Activated CD8-positive, alpha-beta memory T cell treated with anti-CD3 and anti-CD28 coated beads for 36 hours (primary cell): Measurements from ENCODE around the gene PCAT6. TPM values are rescaled to one million over a fixed set of nuclear protein-coding genes. Genes with fewer than 3 reads are reported as not detected.

Experiments
- CTCF ChIA-PET: fragments of 350-600 bp; sonication (Branson Sonifier 250); formaldehyde crosslinking; loops from one replicate; lab custom pipeline; 2021; ENCODE audit warnings: antibody characterized with exemption; lab: Charles Lee
- POLR2A ChIA-PET: fragments of 350-600 bp; sonication (Branson Sonifier 250); formaldehyde crosslinking; loops from one replicate; lab custom pipeline; 2021; ENCODE audit warnings: antibody characterized with exemption; lab: Charles Lee
- total RNA-seq, 2 experiments: library from RNA; stranded (reverse); gene quantifications; one replicate each; pipeline ENCODE4 v1.2.3, GENCODE V29; 2021

The PCAT6 gene
- total RNA-seq, 2 experiments from 2014 or later: 0.59 to 0.73 TPM

DNA sequence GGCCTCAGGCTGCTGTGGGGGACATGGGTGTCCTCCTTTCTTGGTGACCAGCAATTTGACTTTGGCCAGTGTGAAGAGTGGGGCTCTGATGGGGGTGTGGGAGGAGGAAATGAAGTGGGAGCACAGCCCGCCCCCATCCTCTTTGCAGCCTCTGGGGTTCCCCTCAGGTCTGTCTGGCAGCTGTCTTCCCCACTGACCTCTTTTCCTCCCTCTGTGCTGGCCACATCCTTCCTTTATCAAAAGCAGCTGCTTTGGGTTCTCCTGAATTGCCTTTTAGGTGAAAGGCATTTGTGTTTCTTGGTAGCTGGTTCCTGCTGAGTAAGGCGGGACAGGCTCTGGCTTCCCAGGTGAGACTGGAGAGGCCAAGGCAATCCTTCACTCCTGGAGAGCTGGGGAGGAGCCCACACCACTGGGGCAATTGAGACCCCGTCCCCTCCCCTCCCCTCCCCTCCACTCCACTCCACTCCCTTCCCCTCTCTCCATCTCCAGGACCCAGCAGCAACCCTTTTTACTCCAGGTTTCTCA, 24.9 kb downstream of the PCAT6 start:
- ChIA-PET CTCF (interaction anchor here (0.7 kb wide), 1 partner anchor 28 kb away, joined by 3 read pairs; the partner anchor contains the start of gene KDM5B), POLR2A (interaction anchor here (0.6 kb wide), 1 partner anchor 173 kb away, joined by 4 read pairs; no protein-coding TSS in a partner anchor)

DNA sequence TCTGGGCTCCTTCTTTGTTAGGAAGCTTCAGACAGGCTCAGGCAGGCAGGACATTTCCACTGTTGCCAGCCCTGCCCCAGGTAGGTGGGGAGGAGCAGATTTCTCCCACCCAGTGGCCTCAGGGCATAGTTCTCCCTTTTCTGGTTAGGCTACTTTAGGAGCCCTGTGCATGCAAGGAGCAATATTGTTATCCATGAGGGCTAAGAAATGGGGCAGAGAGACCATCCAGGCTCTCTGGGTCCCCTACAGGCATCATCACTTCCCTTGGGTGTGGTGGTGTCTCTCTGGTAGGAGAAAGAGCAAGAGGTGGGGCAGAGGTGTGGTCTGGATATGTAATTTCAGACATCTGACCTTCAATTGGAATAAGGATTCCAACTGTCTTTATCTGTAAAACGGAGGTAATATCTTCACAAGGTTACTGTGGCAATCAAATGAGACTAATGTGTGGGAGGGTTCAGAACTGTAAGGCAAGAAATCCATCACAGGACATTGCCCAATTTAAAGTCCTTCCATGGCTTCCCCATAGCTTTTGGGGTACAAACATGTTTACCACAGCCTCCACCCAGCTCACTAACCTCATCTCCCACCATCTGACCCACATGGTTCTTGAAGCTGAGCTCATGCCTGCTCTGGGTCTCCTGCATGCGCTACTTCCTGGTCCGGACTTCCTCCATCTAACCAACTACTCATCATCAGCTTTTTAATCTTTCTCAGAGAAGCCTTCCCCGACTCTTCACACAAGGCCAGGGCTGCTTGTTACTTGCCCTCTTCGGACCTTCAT, 26.1 kb downstream of the PCAT6 start:
- POLR2A ChIA-PET: interaction anchor here (0.6 kb wide), 1 partner anchor 15 kb away, joined by 4 read pairs; no protein-coding TSS in a partner anchor

DNA sequence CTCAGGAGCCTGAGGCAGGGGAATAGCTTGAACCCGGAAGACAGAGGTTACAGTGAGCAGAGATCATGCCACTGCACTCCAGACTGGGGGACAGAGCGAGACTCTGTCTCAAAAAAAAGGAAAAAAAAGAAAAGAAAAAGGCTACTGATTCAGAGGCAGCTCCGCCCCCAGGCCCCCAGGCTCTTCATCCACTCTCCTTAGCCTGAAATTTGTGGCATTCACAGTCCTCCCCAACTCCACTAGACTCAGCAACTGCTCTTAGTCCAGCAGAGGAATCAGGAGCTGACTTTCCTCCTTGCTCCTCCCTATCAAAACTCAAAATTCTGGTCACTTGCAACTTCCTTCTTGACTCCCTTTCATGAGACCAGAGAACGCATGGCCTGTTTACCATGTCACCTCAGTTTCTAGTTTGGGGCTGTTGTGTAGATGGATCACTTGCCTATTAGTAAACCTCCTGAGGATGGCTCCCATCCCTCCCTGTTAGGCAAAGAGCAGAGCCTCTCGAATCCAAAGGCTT, 27.1 kb downstream of the PCAT6 start:
- POLR2A ChIA-PET: no interaction called here
- CTCF ChIA-PET: no interaction called here

More for the DNA sequence above, 26.1 kb downstream of the PCAT6 start:
- CTCF ChIA-PET: interaction anchor here (0.7 kb wide), 1 partner anchor 29 kb away, joined by 3 read pairs; the partner anchor contains the start of gene KDM5B

DNA sequence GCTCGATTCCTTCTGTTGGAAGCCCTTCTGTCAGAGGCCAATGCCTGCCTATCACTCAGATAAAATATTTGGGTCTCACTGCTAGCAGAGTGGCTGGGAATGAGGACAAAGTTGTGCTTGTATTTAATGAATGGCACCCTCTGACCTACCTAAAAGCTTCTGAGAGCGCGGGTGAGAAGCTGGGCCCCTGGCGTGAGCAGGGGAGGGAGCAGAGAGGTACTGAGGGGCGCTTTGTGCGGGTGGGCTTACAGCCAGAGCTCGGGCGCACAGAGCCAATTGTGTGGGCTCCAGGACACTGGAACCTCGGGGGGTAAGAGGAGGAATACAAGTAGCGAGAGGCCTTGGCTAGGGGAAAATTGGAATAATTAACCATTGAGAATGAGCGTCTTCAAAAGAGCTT, 32.3 kb downstream of the PCAT6 start:
- POLR2A ChIA-PET: no interaction called here
- CTCF ChIA-PET: interaction anchor here (1.0 kb wide), 1 partner anchor 11 kb away, joined by 4 read pairs; no protein-coding TSS in a partner anchor

DNA sequence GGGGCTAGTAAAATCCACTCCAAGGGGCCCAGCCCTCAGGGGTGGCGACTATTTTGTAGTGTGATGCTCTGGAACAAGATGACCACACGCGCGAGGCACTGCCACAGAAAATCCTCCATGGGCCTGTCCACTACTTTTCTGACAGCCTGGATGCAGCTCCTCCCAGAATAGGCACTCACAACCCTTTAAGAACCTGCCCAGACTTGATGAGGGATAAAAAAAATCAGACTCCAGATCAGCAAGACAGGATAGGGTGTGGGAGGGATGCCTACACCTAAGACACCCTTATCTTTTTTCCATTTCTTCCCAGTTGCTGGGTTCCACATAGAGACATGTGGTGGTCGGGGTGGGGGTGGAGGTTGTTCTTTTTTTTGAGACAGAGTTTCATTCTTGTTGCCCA, 33.5 kb downstream of the PCAT6 start:
- ChIA-PET POLR2A (no interaction called here), CTCF (no interaction called here)

DNA sequence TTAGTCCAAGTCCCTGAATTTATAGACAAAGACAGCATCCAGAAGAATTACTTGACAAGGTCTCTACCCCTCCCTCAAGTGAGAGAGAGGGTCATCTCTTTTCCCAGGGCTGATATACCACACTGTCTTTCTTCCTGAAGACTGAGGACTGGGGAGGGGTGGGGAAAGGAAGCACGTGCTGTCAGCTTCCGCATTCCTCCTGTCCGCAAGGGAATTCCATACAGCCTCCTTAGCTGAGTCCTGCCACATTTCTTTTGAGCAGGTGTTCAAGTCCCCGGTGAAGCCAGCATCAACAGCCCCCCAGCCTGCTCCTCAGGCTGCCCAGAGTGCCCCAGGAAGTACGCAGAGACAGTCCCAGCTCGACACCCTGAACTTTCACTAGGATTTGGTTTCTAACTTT, 34.2 kb downstream of the PCAT6 start:
- CTCF ChIA-PET: no interaction called here

DNA sequence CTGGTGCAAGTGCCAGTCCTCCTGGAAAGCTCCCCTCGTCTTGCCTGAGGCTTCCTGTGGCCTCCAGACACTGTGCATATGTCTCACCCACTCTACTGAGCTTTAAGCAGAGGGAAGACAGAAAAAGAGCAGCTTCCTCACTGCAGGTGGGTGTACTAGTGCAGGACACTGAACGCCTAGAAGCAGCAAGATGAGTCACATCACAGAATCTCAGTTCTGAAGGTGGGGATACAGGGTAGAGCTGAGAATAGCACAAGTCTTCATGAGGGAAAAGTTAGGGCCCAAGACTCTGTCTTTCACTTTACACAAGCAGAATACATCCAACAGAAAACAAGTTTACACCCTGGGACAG, 37.4 kb downstream of the PCAT6 start:
- CTCF ChIA-PET: no interaction called here
- POLR2A ChIA-PET: no interaction called here

More for the DNA sequence above, 34.2 kb downstream of the PCAT6 start:
- POLR2A ChIA-PET: no interaction called here

DNA sequence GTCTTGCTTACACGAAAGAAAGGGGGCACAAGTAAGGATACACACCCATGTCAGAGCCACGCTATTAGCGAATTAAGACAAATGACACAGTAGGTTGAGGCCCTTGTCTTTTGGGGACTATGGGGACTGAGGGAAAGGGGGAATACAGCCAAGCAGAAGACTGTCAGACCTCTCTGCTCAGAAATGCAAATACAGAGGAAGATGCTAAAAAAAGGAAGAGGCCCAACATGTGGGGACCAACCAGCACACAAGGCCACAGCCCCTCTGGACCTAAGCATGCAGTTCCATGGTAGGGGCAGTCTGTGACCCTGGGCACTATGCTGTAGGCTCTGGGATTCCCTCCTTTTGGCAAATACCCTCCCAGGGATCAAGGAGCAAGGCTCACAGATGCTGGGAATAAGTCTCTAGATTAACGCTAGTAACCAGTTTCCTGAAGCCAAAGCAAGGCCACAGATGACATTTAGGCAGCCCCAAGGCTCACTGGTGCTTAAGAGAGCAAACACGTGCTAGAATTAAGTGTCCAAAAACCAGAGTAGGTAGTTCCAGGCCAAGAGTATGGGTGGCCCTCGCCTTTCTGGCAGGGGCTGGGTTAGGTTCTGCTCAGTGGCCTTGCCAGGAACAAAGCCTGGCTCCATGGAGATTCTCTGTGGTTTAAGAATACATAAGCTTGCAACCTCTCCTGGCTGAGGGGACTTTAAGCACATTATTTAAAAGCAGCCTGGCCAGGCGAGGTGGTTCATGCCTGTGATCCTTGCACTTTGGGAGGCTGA, 40.0 kb downstream of the PCAT6 start:
- ChIA-PET CTCF (interaction anchor here (0.6 kb wide), 1 partner anchor 91 kb away, joined by 6 read pairs; no protein-coding TSS in a partner anchor), POLR2A (no interaction called here)

DNA sequence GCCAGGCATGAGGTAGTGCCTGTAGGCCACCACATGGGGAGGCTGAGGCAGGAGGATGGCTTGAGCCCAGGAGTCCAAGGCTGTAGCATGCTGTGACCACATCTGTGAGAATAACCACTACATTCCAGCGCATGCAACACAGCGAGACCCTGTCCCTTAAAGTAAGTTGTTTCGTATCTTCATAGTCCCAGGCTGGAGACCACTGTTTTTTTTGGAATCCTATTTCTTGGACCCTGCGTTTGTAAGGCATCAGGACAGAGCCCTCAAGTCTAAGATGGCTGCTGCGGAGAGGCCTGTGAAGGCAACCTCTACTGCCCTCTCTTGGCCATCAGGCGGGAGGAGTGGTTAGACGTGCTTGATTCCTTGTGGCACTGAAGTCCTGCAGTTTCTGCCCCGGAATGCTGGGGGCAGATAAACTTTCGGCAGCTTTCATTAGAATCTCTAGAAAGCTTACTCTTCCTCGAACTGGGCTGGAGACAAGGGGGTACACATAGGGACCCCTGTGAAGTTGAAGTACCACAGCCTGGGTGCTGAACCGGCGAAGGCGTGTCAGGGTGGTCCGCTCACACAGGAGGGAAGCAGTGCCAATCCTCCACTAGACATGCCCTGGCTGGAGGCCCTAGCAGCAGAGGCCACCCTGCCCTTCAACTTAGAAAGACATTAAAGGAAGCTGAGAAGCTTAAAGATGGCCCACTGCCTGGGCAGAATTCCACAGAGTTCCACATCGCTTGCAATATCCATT, 41.6 kb downstream of the PCAT6 start:
- ChIA-PET POLR2A (interaction anchor here (0.6 kb wide), 1 partner anchor 16 kb away, joined by 4 read pairs; no protein-coding TSS in a partner anchor), CTCF (interaction anchor here (1.1 to 1.6 kb wide), 2 partner anchors 9 to 14 kb away, joined by 3 to 4 read pairs; no protein-coding TSS in a partner anchor)

DNA sequence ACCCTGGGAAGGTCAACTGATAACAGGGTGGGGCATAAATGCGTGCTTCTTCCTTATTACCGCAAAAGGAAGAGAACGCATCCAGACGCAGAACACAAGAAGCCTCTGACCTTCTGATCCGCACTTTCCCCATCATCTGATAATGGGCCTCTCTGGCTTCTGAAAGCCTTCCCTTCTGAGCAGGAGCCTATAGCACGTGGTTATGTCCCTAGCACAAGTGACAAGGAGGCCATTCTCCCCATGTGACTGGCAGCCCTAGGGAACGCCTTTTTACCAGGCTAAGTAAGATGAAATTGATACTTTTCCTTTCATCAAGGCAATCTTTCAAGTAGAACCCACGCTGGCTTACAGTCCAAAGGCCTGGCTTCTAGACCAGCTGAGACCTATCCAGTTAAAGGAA, 44.0 kb downstream of the PCAT6 start:
- POLR2A ChIA-PET: no interaction called here
- CTCF ChIA-PET: interaction anchor here (1.3 to 1.4 kb wide), 2 partner anchors 11 to 145 kb away, joined by 3 to 4 read pairs; no protein-coding TSS in a partner anchor

DNA sequence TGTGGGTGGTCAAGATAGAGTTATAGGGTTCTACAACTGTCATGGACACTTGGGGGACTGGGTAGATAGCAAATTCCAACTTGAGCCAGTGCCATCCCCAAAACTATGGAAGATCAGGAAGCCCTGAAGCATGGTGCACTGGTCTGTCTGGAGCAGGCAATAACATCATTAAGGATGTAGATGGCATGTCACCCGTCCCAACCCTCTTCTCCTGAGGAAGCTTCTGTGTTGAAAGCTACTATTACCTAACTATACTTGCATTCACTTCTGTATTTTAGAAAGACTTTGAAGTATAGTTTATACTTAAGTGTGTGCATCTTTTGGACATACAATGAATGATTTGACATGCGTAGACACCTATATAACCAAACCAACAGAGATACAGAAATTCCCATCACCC, 45.3 kb downstream of the PCAT6 start:
- CTCF ChIA-PET: interaction anchor here (0.6 kb wide), 1 partner anchor 87 kb away, joined by 3 read pairs; no protein-coding TSS in a partner anchor
- POLR2A ChIA-PET: no interaction called here

DNA sequence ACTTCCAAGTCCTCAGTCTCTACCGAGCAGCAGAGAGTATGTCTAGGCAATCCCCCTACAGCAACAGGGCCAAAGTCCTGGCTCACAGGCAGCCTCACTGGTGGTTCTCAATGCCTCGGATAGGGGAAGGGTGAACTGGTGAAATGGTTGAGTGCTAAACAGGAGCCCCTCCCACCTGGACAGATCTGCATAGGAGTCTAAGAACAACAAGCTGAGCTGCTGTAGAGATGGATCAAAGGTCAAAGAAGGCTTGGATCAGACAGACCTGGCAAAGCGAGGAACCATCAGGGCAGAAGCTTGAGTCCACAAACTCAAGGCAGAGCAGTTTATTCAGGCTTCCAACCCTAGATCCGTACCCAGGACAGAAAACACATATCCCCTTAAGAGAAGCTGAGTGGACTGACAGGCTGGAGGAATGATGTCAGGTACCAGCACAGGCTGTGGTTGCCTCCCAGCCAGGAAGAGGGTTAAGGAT, 46.4 kb downstream of the PCAT6 start:
- ChIA-PET CTCF (no interaction called here), POLR2A (interaction anchor here (0.5 kb wide), 1 partner anchor 48 kb away, joined by 5 read pairs; no protein-coding TSS in a partner anchor)

DNA sequence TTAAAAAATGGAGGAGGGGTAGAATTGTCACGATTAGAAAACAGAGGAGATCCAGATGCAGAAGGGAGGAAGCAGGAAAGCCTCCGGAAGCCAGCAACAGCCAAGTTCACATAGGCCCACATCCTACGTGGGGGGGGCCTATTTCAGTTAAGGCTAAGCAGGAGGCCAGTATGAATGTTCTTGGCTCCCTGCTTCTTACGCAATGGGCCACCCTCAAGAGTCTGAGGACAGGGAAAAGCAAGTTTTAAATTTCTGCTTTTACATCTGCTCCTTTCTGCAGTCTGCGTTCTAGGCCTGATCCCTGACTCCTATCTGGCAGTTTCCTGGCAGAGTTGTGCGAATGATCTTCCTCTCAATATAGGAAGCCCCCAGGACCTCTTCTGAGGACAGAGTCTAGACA, 47.6 kb downstream of the PCAT6 start:
- CTCF ChIA-PET: no interaction called here
- POLR2A ChIA-PET: interaction anchor here (1.1 kb wide), 1 partner anchor 149 kb away, joined by 3 read pairs; the partner anchor contains the start of gene TMEM183A

DNA sequence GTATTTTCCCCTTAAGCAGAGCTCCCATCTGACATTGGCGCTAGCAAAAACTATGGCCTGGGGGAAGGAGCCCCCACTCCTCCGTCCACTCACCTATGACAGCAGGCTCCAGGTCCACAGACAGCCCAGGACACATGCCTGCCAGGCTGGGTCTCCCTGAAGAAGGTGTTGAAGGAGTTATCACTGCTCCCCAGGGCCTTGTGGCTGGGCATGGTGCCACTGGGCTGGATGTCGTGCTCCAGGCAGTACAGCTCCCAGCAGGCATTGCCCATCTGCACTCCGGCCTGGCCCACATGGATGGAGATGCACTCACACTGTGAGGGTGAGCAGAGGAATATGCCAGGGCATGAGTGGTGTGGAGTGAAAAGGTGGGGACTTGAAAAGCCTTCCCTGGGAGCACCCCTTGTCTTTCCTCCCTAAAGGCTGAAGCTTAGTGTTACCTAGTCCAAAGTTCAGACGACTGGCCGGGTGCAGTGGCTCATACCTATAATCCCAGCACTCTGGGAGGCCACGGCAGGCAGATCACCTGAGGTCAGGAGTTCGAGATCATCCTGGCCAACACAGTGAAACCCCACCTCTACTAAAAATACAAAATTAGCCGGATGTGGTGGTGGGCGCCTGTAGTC, 48.1 kb downstream of the PCAT6 start:
- ChIA-PET POLR2A (interaction anchor here (1.1 kb wide), 1 partner anchor 148 kb away, joined by 3 read pairs; the partner anchor contains the start of gene TMEM183A), CTCF (no interaction called here)

DNA sequence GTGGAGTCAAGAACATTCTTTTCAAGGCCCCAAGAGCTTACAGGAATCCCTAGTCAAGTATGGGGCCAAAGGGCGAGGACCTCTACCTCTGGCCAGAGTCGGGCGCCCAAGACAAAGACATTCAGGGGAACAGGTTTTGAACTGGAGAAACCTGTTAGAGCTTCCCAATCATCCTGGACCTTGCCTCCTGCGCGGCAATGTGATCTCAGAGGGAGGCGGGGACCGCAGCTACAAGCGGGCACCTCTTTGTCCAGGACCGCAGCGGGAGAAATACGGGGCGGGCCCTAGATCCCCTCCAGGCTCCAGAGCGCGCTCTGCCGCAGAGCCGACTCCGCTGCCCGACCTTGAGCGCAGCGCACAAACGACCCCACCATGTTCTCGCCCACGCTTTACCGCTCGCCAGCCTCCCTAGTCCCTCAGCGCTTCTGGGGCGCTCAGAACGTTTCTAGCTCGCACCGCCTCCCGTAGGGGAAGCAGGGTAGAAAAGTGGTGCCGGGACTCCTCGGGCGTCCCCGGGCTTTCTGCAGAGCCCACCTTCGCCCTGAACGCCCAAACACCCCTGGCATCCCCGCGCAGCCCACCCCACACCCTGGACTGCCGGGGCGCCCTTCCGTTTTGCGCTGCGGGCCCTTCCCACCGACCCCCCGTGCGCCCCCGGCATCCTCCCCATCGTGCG, 50.1 kb downstream of the PCAT6 start:
- ChIA-PET CTCF (interaction anchor here (0.7 to 1.3 kb wide), 2 partner anchors 8 to 55 kb away, joined by 3 to 4 read pairs; no protein-coding TSS in a partner anchor), POLR2A (interaction anchor here (0.6 to 1.1 kb wide), 2 partner anchors 54 to 146 kb away, joined by 3 read pairs; partner anchors contain the start of gene TMEM183A)
